Subcutaneous abdominal adipose tissue (tissue), 5 donors: ENCODE measurements around the gene CLMN.
"Not testable (repeated sequence)": the region's sequence is repeated elsewhere in the genome, so short reads cannot be mapped to it uniquely, and the experiment has no call there.

Experiments used
- H3K27ac ChIP-seq: one replicate; pipeline ENCODE4 v1.7.0; 2013; ENCODE audit warnings: low read depth, mild to moderate bottlenecking, inconsistent platforms, low read length, moderate library complexity
- H3K27me3 ChIP-seq, 5 donors: one replicate each; pipeline ENCODE4 v1.7.0; 2013; ENCODE audit warnings: low read length in 5 of 5, inconsistent platforms in 1 of 5; ENCODE audit not compliant: control insufficient read depth in 5 of 5, insufficient read depth in 4 of 5
- H3K36me3 ChIP-seq, 5 donors: one replicate each; pipeline ENCODE4 v1.7.0; 2013; ENCODE audit warnings: low read length in 5 of 5; ENCODE audit not compliant: control insufficient read depth in 5 of 5, insufficient read depth in 5 of 5
- H3K4me1 ChIP-seq, 5 donors: one replicate each; pipeline ENCODE4 v1.7.0; 2013; ENCODE audit warnings: low read length in 5 of 5, mild to moderate bottlenecking in 3 of 5, moderate library complexity in 1 of 5; ENCODE audit not compliant: control insufficient read depth in 5 of 5, insufficient read depth in 5 of 5
- H3K4me3 ChIP-seq, 5 donors: one replicate each; pipeline ENCODE4 v1.7.0; 2013; ENCODE audit warnings: low read length in 5 of 5, low read depth in 1 of 5
- H3K9ac ChIP-seq, 5 donors: one replicate each; pipeline ENCODE4 v1.7.0; 2013; ENCODE audit warnings: low read length in 5 of 5, mild to moderate bottlenecking in 4 of 5, moderate library complexity in 3 of 5
- H3K9me3 ChIP-seq, 5 donors: one replicate each; pipeline ENCODE4 v1.7.0; 2013; ENCODE audit warnings: low read length in 5 of 5; ENCODE audit not compliant: control insufficient read depth in 5 of 5
- donor health status: healthy.
- donor health status: healthy.
- donor health status: healthy.
- donor health status: healthy.
- donor health status: healthy.

Gene CLMN

DNA sequence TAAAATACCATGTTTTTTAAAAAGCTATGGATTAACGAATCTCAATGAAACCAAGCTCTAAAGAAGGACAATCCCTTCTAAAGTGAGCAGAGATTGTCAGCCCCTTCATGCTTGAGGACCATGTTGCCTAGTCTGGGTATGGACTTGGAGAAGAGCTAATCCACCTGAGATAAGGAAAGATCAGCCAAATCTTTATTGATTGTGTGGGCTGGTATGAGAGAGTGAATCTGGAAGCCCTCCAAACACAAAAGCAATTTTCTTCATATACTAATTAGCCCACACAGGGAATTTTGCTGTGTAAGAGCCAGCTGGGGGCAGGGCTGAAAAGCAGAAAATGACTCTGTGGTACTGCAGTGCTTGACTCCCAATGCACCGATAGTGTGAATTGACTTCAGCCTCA, 115.0 kb downstream of the CLMN start:
- Histone ChIP-seq H3K9me3 (no peaks in the 10 kb centered on the region), H3K4me3 (no peak overlapping the region), H3K27me3 (no peaks in the 10 kb centered on the region), H3K27ac (no peak overlapping the region), H3K4me1 (peaks cover 0 to 8% (median 3%) of the 10 kb centered on the region in 5 donors), H3K36me3 (peaks cover 7 to 47% (median 37%) of the 10 kb centered on the region in 5 donors), H3K9ac (no peak overlapping the region)

DNA sequence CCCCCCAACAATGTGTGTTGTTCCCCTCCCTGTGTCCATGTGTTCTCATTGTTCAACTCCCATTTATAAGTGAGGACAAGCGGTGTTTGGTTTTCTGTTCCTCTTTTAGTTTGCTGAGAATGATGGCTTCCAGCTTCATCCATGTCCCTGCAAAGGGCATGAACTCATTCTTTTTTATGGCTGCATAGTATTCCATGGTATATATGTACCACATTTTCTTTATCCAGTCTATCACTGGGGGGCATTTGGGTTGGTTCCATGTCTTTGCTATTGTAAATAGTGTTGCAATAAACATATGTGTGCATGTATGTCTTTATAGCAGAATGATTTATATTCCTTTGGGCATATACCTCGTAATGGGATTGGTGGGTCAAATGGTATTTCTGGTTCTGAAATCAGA, 118.0 kb downstream of the CLMN start:
- H3K4me1 ChIP-seq, H3K9ac ChIP-seq, H3K27me3 ChIP-seq, H3K9me3 ChIP-seq, H3K27ac ChIP-seq, H3K4me3 ChIP-seq: not testable (repeated sequence)
- H3K36me3 ChIP-seq: peaks cover 7 to 40% (median 28%) of the 10 kb centered on the region in 5 donors

DNA sequence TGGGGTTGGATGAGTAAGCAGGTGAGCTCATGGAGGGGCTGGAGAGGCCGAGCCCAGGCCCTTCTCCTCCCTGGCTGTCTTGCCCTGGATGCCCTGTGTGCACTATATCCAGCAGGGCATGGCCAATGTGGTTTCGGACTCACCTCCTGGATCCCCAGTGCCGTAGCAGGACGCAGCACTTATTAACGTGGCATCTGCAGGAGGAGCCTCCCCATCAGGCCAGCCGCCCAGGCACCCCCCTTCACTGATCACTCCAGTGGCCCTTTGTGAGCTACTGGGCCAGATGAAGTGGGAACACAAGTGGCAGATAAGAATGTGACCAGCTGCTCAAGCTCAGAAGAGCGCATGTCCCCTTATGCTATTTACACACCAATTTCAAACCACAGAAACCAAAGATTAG, 119.3 kb downstream of the CLMN start:
- peaks cover 7 to 48% (median 33%) of the 10 kb centered on the region in 5 donors for H3K36me3 ChIP-seq
- H3K27me3 ChIP-seq: no peaks in the 10 kb centered on the region
- H3K9ac ChIP-seq: no peak overlapping the region
- no peaks in the 10 kb centered on the region for H3K4me1 ChIP-seq
- H3K9me3 ChIP-seq: no peaks in the 10 kb centered on the region
- H3K4me3 ChIP-seq: no peak overlapping the region
- no peak overlapping the region for H3K27ac ChIP-seq

DNA sequence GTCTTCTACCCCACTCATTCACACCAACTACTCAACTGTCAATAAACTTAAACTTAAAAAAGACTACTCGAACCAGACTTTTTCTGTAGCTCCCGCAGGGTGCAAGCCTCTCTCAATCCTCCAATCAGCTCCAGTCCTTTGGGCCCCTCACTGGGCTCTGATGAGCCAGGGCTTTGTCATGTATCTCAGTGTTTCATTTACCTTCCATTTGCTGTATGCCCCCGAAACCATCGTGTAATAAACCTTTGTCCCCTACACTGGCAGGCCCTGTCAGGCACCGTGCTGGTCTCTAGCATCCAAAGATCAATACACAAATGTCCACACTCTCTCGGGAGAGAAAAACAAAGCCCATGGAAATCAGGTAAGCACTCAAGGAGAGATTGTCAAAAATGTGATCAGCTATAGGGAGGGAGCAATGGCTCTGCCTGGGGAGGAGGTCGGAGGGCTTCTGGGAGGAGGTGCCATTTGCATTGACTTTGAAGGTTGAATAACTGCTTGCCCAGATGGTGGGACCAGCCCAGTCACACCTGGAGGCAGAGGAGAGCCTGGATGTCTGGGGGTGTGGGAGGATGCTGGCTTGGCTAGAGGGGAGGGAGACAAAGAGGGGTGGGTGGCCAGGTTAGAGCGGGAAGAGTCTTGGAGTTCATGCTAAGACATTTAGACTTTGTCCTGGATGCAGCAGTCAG, 120.3 kb downstream of the CLMN start:
- Histone ChIP-seq H3K36me3 (peaks cover 7 to 54% (median 37%) of the 10 kb centered on the region in 5 donors), H3K27ac (no peak overlapping the region), H3K9ac (no peak overlapping the region), H3K9me3 (no peaks in the 10 kb centered on the region), H3K4me3 (no peak overlapping the region), H3K4me1 (no peaks in the 10 kb centered on the region), H3K27me3 (no peaks in the 10 kb centered on the region)

DNA sequence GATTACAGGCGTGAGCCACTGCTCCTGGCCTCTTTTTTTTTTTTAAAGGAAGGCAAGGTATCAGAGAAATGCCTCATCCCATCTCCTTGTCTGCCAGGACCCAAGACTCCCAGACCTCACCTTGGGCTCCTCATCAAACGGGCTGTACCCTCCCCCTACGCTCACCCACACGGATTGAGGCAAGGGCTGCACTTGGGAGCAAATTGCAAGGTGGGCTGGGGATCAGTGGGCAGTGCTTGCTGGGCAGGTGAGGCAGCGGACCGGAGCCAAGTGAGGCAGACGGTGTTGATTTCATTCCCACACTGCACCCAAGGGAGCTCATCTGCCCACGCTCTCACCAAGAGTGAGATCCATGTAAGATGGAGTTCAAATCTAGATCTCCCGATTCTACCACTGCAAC, 121.4 kb downstream of the CLMN start:
- H3K27me3 ChIP-seq: no peaks in the 10 kb centered on the region
- H3K4me3 ChIP-seq: no peak overlapping the region
- no peak overlapping the region for H3K27ac ChIP-seq
- H3K9ac ChIP-seq: peak overlapping the region in 1 of 5 donors; percentile 13
- H3K36me3 ChIP-seq: peaks cover 1 to 55% (median 30%) of the 10 kb centered on the region in 5 donors
- H3K9me3 ChIP-seq: no peaks in the 10 kb centered on the region
- peaks cover 0 to 1% (median 0%) of the 10 kb centered on the region in 5 donors for H3K4me1 ChIP-seq

DNA sequence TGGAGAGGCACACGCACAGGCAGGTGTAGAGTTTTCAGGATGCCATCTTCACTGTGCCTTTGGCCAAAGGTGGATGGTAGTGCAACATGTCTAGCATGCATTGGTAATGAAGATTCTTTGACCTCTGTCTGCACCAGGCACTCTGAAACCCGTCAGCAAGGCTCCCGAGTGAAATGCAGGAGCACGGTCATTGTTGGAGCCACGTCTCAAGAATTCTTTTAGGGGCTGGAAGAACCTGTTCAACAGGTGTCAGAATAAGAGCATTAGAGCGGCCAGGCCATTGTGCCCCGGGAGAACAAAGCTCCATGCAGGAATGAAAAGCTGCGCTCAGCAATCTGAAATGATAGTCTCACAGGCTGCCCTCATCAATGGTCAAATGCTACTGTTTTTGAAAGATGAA, 122.2 kb downstream of the CLMN start:
- H3K4me3 ChIP-seq: no peak overlapping the region
- H3K27ac ChIP-seq: no peak overlapping the region
- no peaks in the 10 kb centered on the region for H3K9me3 ChIP-seq
- peaks cover 0 to 6% (median 4%) of the 10 kb centered on the region in 5 donors for H3K4me1 ChIP-seq
- H3K9ac ChIP-seq: no peak overlapping the region
- H3K36me3 ChIP-seq: peaks cover 0 to 47% (median 24%) of the 10 kb centered on the region in 5 donors
- H3K27me3 ChIP-seq: no peaks in the 10 kb centered on the region

DNA sequence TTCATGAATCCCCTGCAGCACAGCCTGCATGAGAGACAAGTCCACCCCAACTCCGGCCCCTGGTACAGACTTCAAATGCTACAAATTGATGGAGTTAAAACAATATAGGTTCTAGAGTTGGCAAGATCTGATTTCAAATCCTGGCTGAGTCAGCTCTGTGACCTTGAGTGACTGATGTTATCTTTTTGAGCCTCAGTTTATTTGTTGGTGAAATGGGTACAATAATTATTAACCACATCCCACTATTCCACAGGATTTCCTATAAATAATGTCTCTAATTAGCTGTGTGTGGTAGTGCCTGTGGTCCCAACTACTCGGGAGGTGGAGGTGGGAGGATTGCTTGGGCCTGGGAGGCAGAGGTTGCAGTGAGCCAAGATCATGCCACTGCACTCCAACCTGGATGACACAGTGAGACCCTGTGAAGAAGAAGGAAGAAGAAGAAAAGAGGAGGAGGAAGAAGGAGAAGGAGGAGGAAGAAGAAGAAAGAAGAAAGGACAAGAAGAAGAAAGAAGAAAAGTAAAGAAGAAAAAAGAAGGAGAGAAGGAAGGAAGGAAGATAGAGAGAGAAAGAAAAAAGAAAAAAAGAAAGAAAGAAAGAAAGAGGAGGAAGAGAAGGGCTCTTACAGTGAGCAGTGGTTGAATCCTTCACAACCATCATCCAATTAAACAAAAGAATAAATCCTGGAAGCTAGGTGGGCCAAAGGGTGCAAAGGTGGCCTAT, 122.7 kb downstream of the CLMN start:
- Histone ChIP-seq H3K4me3 (no peak overlapping the region), H3K9me3 (no peaks in the 10 kb centered on the region), H3K27me3 (no peaks in the 10 kb centered on the region), H3K9ac (no peak overlapping the region), H3K4me1 (peaks cover 0 to 6% (median 4%) of the 10 kb centered on the region in 5 donors), H3K27ac (no peak overlapping the region), H3K36me3 (peaks cover 0 to 42% (median 21%) of the 10 kb centered on the region in 5 donors)

DNA sequence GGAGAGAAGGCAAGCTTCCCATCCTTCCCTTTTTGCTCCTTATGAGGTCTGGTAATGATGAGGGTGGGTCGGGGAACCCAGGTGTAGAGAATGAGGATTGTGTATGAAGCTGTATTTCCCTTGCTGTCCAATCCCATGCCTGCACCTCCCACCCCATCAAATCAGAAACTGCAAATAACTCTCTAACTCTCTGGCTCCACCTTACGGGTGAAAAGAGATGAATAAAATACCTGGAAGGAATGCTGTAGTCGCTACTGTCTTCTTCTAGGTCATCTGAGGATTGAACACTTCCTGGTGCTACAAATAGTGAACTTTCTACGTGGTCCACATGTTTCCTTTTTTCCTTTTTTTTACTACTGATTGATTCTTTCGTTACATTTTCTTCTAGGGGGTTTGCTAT, 123.4 kb downstream of the CLMN start:
- Histone ChIP-seq H3K9ac (no peak overlapping the region), H3K27ac (no peak overlapping the region), H3K36me3 (peaks cover 0 to 45% (median 21%) of the 10 kb centered on the region in 5 donors), H3K4me3 (no peak overlapping the region), H3K9me3 (no peaks in the 10 kb centered on the region), H3K27me3 (no peaks in the 10 kb centered on the region), H3K4me1 (peaks cover 0 to 10% (median 6%) of the 10 kb centered on the region in 5 donors)

DNA sequence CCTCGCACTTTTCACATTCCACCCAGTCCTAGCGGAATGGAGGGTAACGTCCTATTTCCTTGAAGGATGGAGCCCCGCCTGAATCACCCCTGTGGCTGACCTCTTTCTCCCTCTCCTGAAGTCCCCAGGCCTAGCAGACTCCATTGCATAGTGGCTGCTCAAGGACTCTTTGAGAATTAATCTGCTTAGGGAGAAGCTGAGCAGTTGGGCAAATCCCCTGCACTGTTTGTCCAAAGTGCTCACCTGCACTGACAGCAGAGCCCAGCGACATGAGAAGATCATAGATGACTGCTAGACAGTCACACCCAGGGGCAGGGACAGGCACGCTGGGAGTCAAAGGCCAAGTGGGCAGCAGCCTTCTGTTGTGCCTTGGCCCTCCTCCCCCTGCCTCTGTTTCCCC, 124.7 kb downstream of the CLMN start:
- H3K27ac ChIP-seq: no peak overlapping the region
- H3K36me3 ChIP-seq: peaks cover 0 to 50% (median 26%) of the 10 kb centered on the region in 5 donors
- H3K4me3 ChIP-seq: no peak overlapping the region
- no peaks in the 10 kb centered on the region for H3K27me3 ChIP-seq
- H3K9ac ChIP-seq: no peak overlapping the region
- H3K4me1 ChIP-seq: peaks cover 0 to 17% (median 6%) of the 10 kb centered on the region in 5 donors
- H3K9me3 ChIP-seq: no peaks in the 10 kb centered on the region

DNA sequence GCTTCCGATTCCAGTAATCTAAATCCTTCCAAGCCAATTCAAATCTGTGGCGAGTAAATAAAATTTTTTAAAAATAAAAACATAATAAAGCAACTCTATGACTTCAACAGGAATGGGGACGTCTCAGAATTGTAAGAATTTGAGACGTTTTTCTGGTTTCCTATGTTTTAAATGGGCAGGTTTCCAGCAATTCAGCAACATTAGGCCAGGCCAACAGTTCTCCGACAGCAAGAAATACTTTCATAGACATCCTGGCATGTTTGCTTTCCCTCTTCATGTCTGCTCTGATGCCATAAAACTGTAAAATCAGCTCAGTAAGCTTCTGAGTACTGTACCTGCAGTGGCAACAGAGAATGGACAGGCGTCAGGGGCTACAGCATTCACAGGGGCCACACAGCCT, 126.6 kb downstream of the CLMN start:
- Histone ChIP-seq H3K4me1 (peaks cover 0 to 30% (median 6%) of the 10 kb centered on the region in 5 donors), H3K9ac (peak overlapping the region in 3 of 5 donors; percentile 7 to 62 (median 15)), H3K27me3 (no peaks in the 10 kb centered on the region), H3K9me3 (peaks cover 0 to 4% (median 0%) of the 10 kb centered on the region in 5 donors), H3K36me3 (peaks cover 0 to 43% (median 26%) of the 10 kb centered on the region in 5 donors), H3K27ac (no peak overlapping the region), H3K4me3 (no peak overlapping the region)
